Activated T-helper 1 cell treated with anti-CD3 and anti-CD28 coated beads, Interleukin-12 subunit alpha, Interleukin-12 subunit beta, Interleukin-2, Interleukin-4 antibody, amounts not matched to agents 30 ng/mL and 10 ng/mL and 1 ng/mL, durations not matched to agents 14 hours and 24 hours and 36 hours (primary cell): ENCODE data around the gene TMEM176A. TPM values are rescaled to one million over a fixed set of nuclear protein-coding genes. Genes with fewer than 3 reads are reported as not detected.

Source experiments
- DNase-seq: peaks from one replicate; pipeline ENCODE4 v3.0.0; 2021; ENCODE audit warnings: low spot score
- H3K27ac Mint-ChIP-seq: one replicate; pipeline ENCODE4 v1.8.0; 2021; ENCODE audit warnings: mild to moderate bottlenecking, mixed read lengths
- H3K27me3 Mint-ChIP-seq: one replicate; pipeline ENCODE4 v1.8.0; 2022; ENCODE audit warnings: mild to moderate bottlenecking, moderate library complexity, mixed read lengths; ENCODE audit not compliant: insufficient read depth
- H3K36me3 Mint-ChIP-seq: one replicate; pipeline ENCODE4 v1.8.0; 2021; ENCODE audit warnings: low read depth, mixed read lengths
- H3K4me1 Mint-ChIP-seq: one replicate; pipeline ENCODE4 v1.8.0; 2021; ENCODE audit warnings: low read depth, mixed read lengths
- H3K4me3 Mint-ChIP-seq: one replicate; pipeline ENCODE4 v1.8.0; 2021; ENCODE audit warnings: mild to moderate bottlenecking, moderate library complexity, mixed read lengths
- H3K9me3 Mint-ChIP-seq: one replicate; pipeline ENCODE4 v1.8.0; 2021; ENCODE audit warnings: mixed read lengths
- intact Hi-C: fragments of 100-400 bp; cut with micrococcal nuclease; formaldehyde crosslinking; loops from one replicate; pipeline ENCODE4 v1.15.1; 2024
- total RNA-seq: library from RNA; stranded (reverse); gene quantifications from 2 replicates; pipeline ENCODE4 v1.2.3, GENCODE V29; 2022

TMEM176A gene
- total RNA-seq, 1 donor from 2014 or later: not detected

- Mint-ChIP-seq H3K4me1 (no peaks in the 10 kb centered on the region), H3K27me3 (peaks cover 37% of the 10 kb centered on the region), H3K9me3 (no peaks in the 10 kb centered on the region), H3K4me3 (no peak overlapping the region), H3K27ac (no peak overlapping the region), H3K36me3 (no peaks in the 10 kb centered on the region)
- DNase-seq: no peak
- intact Hi-C loops: no loop called here
These were observed 30.4 kb downstream of the TMEM176A start for GRCh38 chr7:150830937-150831336.

- DNase-seq: no peak
- H3K27me3 Mint-ChIP-seq: peaks cover 29% of the 10 kb centered on the region
- H3K4me1 Mint-ChIP-seq: no peaks in the 10 kb centered on the region
- no peak overlapping the region for H3K27ac Mint-ChIP-seq
- no peaks in the 10 kb centered on the region for H3K36me3 Mint-ChIP-seq
- intact Hi-C loops: no loop called here
- no peak overlapping the region for H3K4me3 Mint-ChIP-seq
- no peaks in the 10 kb centered on the region for H3K9me3 Mint-ChIP-seq
These were observed 31.3 kb downstream of the TMEM176A start for GRCh38 chr7:150831851-150832250.

- no peaks in the 10 kb centered on the region for H3K36me3 Mint-ChIP-seq
- H3K9me3 Mint-ChIP-seq: no peaks in the 10 kb centered on the region
- H3K27ac Mint-ChIP-seq: no peak overlapping the region
- peaks cover 25% of the 10 kb centered on the region for H3K27me3 Mint-ChIP-seq
- no peaks in the 10 kb centered on the region for H3K4me1 Mint-ChIP-seq
- H3K4me3 Mint-ChIP-seq: no peak overlapping the region
- intact Hi-C loops: no loop called here
- no peak for DNase-seq
These were observed 34.5 kb downstream of the TMEM176A start for GRCh38 chr7:150835019-150835418.

- no peak overlapping the region for H3K4me3 Mint-ChIP-seq
- no peaks in the 10 kb centered on the region for H3K9me3 Mint-ChIP-seq
- H3K36me3 Mint-ChIP-seq: no peaks in the 10 kb centered on the region
- H3K27me3 Mint-ChIP-seq: peaks cover 27% of the 10 kb centered on the region
- intact Hi-C loops: no loop called here
- DNase-seq: no peak
- H3K27ac Mint-ChIP-seq: no peak overlapping the region
- no peaks in the 10 kb centered on the region for H3K4me1 Mint-ChIP-seq
These were observed 35.2 kb downstream of the TMEM176A start for GRCh38 chr7:150835702-150836280.

- intact Hi-C loops: no loop called here
- H3K27me3 Mint-ChIP-seq: peaks cover 24% of the 10 kb centered on the region
- H3K4me1 Mint-ChIP-seq: no peaks in the 10 kb centered on the region
- H3K4me3 Mint-ChIP-seq: no peak overlapping the region
- H3K36me3 Mint-ChIP-seq: no peaks in the 10 kb centered on the region
- DNase-seq: no peak
- no peak overlapping the region for H3K27ac Mint-ChIP-seq
- no peaks in the 10 kb centered on the region for H3K9me3 Mint-ChIP-seq
These were observed 38.5 kb downstream of the TMEM176A start for GRCh38 chr7:150838965-150839650.

GRCh38 chr7:150842018-150842417 lies 41.4 kb downstream of the TMEM176A start:
- DNase-seq: no peak
- Mint-ChIP-seq H3K27ac (no peak overlapping the region), H3K9me3 (no peaks in the 10 kb centered on the region), H3K36me3 (no peaks in the 10 kb centered on the region), H3K27me3 (peaks cover 27% of the 10 kb centered on the region), H3K4me1 (no peaks in the 10 kb centered on the region), H3K4me3 (no peak overlapping the region)
- intact Hi-C loops: no loop called here

GRCh38 chr7:150842716-150843115 lies 42.1 kb downstream of the TMEM176A start:
- Mint-ChIP-seq H3K27ac (no peak overlapping the region), H3K4me3 (no peak overlapping the region), H3K9me3 (no peaks in the 10 kb centered on the region), H3K27me3 (peaks cover 25% of the 10 kb centered on the region), H3K36me3 (no peaks in the 10 kb centered on the region), H3K4me1 (no peaks in the 10 kb centered on the region)
- no peak for DNase-seq
- intact Hi-C loops: no loop called here

- no peaks in the 10 kb centered on the region for H3K9me3 Mint-ChIP-seq
- H3K36me3 Mint-ChIP-seq: no peaks in the 10 kb centered on the region
- no peaks in the 10 kb centered on the region for H3K4me1 Mint-ChIP-seq
- intact Hi-C loops: no loop called here
- peaks cover 23% of the 10 kb centered on the region for H3K27me3 Mint-ChIP-seq
- H3K4me3 Mint-ChIP-seq: no peak overlapping the region
- no peak overlapping the region for H3K27ac Mint-ChIP-seq
- no peak for DNase-seq
These were observed 44.9 kb downstream of the TMEM176A start for GRCh38 chr7:150845421-150845861.

- Mint-ChIP-seq H3K4me3 (no peak overlapping the region), H3K9me3 (no peaks in the 10 kb centered on the region), H3K4me1 (no peaks in the 10 kb centered on the region), H3K27ac (no peak overlapping the region), H3K36me3 (no peaks in the 10 kb centered on the region), H3K27me3 (peaks cover 15% of the 10 kb centered on the region)
- intact Hi-C loops: no loop called here
- DNase-seq: no peak
These were observed 45.9 kb downstream of the TMEM176A start for GRCh38 chr7:150846291-150847115.

GRCh38 chr7:150847536-150847935 lies 47.0 kb downstream of the TMEM176A start:
- intact Hi-C loops: no loop called here

GRCh38 chr7:150848111-150848510 lies 47.5 kb downstream of the TMEM176A start:
- intact Hi-C loops: no loop called here

More at GRCh38 chr7:150847536-150847935, 47.0 kb downstream of the TMEM176A start:
- no peak for DNase-seq
- H3K4me3 Mint-ChIP-seq: no peak overlapping the region
- H3K27me3 Mint-ChIP-seq: peaks cover 20% of the 10 kb centered on the region
- no peaks in the 10 kb centered on the region for H3K9me3 Mint-ChIP-seq
- no peaks in the 10 kb centered on the region for H3K4me1 Mint-ChIP-seq
- no peaks in the 10 kb centered on the region for H3K36me3 Mint-ChIP-seq
- H3K27ac Mint-ChIP-seq: no peak overlapping the region

GRCh38 chr7:150848561-150849115 lies 48.1 kb downstream of the TMEM176A start:
- DNase-seq: no peak
- no peaks in the 10 kb centered on the region for H3K4me1 Mint-ChIP-seq
- intact Hi-C loops: no loop called here
- H3K27me3 Mint-ChIP-seq: peaks cover 20% of the 10 kb centered on the region
- no peaks in the 10 kb centered on the region for H3K36me3 Mint-ChIP-seq
- H3K9me3 Mint-ChIP-seq: no peaks in the 10 kb centered on the region
- H3K27ac Mint-ChIP-seq: no peak overlapping the region
- no peak overlapping the region for H3K4me3 Mint-ChIP-seq

More at GRCh38 chr7:150848111-150848510, 47.5 kb downstream of the TMEM176A start:
- H3K27ac Mint-ChIP-seq: no peak overlapping the region
- no peak for DNase-seq
- no peaks in the 10 kb centered on the region for H3K36me3 Mint-ChIP-seq
- no peaks in the 10 kb centered on the region for H3K9me3 Mint-ChIP-seq
- no peak overlapping the region for H3K4me3 Mint-ChIP-seq
- H3K27me3 Mint-ChIP-seq: peaks cover 20% of the 10 kb centered on the region
- H3K4me1 Mint-ChIP-seq: no peaks in the 10 kb centered on the region
